DND-41 (cell line): ENCODE measurements around the gene ATP2B3.

ENCODE experiments used
- ATAC-seq: fragments of 200-7000 bp; cut with Tn5 transposase; 3 replicates; pipeline ENCODE4 v1.9.1; 2021; ENCODE audit warnings: low read depth; ENCODE audit not compliant: insufficient read depth
- DNase-seq: peaks from one replicate; pipeline ENCODE4 v3.0.0-alpha.2; 2020
- H2AFZ ChIP-seq: 2 replicates; pipeline ENCODE4 v1.6.0; 2012; ENCODE audit warnings: low read depth, low read length
- H3K27ac ChIP-seq: 2 replicates; pipeline ENCODE4 v1.5.1; 2012; ENCODE audit warnings: low read length, inconsistent platforms
- H3K27me3 ChIP-seq: fragments of 200-600 bp; sonication (generic); 2 replicates; pipeline ENCODE4 v1.6.0; 2012; ENCODE audit warnings: low read length, mild to moderate bottlenecking, inconsistent platforms; ENCODE audit not compliant: insufficient read depth, poor library complexity
- H3K36me3 ChIP-seq: 2 replicates; pipeline ENCODE4 v1.5.1; 2012; ENCODE audit warnings: low read length, inconsistent platforms; ENCODE audit not compliant: insufficient read depth
- H3K4me1 ChIP-seq: 2 replicates; pipeline ENCODE4 v1.5.1; 2012; ENCODE audit warnings: mild to moderate bottlenecking, low read length; ENCODE audit not compliant: insufficient read depth
- H3K4me2 ChIP-seq: 2 replicates; pipeline ENCODE4 v1.6.0; 2012; ENCODE audit warnings: mild to moderate bottlenecking, moderate library complexity, low read length, inconsistent platforms; ENCODE audit not compliant: insufficient read depth
- H3K4me3 ChIP-seq, 2 experiments: fragments of 200-600 bp in 1 of 2; shearing (Covaris generic) in 1 of 2; 2 replicates each; pipeline ENCODE4 v1.5.1; 2012 to 2016; ENCODE audit warnings: inconsistent platforms in 2 of 2, low read length in 2 of 2, mild to moderate bottlenecking in 2 of 2, low read depth in 1 of 2, moderate library complexity in 1 of 2
- H3K79me2 ChIP-seq: 2 replicates; pipeline ENCODE4 v1.6.0; 2012; ENCODE audit warnings: low read length, inconsistent platforms; ENCODE audit not compliant: insufficient read depth
- H3K9ac ChIP-seq: 2 replicates; pipeline ENCODE4 v1.6.0; 2012; ENCODE audit warnings: low read depth, mild to moderate bottlenecking, inconsistent platforms, low read length, moderate library complexity
- H3K9me3 ChIP-seq: 2 replicates; pipeline ENCODE4 v1.5.1; 2012; ENCODE audit warnings: low read length, moderate library complexity, mild to moderate bottlenecking, inconsistent platforms; ENCODE audit not compliant: insufficient read depth, severe bottlenecking
- H4K20me1 ChIP-seq: 2 replicates; pipeline ENCODE4 v1.6.0; 2012; ENCODE audit warnings: low read length; ENCODE audit not compliant: insufficient read depth
- CTCF ChIP-seq: IDR thresholded peaks from 2 replicates; pipeline ENCODE4 v1.5.1; 2012; ENCODE audit warnings: borderline replicate concordance, low read length, moderate library complexity, mild to moderate bottlenecking; ENCODE audit not compliant: poor library complexity, severe bottlenecking; ENCODE audit errors: extremely low read depth
- EZH2 ChIP-seq: IDR thresholded peaks from 3 replicates; pipeline ENCODE4 v1.6.1; 2012; ENCODE audit warnings: borderline replicate concordance, low read depth, mild to moderate bottlenecking, moderate library complexity, low read length, inconsistent platforms; ENCODE audit not compliant: severe bottlenecking

ATP2B3 gene

GRCh38 chrX:153502796-153503195, 14.6 kb upstream of the ATP2B3 start:
- Histone ChIP-seq H3K9ac (no peak overlapping the region), H3K36me3 (no peaks in the 10 kb centered on the region), H4K20me1 (no peaks in the 10 kb centered on the region), H3K4me1 (0 out of 2 replicates have a peak, but pooled peaks cover 4% of the 10 kb centered on the region), H3K27me3 (no peaks in the 10 kb centered on the region), H3K27ac (no peak overlapping the region), H2AFZ (no peak overlapping the region), H3K4me2 (no peak overlapping the region), H3K79me2 (no peaks in the 10 kb centered on the region), H3K9me3 (no peaks in the 10 kb centered on the region), H3K4me3 (no peak overlapping the region)
- ATAC-seq (no peak), DNase-seq (no peak)
- TF ChIP-seq CTCF (no peak), EZH2 (no peak)

GRCh38 chrX:153504445-153505016, 12.9 kb upstream of the ATP2B3 start:
- Histone ChIP-seq H2AFZ (no peak overlapping the region), H3K27me3 (no peaks in the 10 kb centered on the region), H3K9me3 (no peaks in the 10 kb centered on the region), H3K27ac (no peak overlapping the region), H3K4me1 (0 out of 2 replicates have a peak, but pooled peaks cover 4% of the 10 kb centered on the region), H4K20me1 (no peaks in the 10 kb centered on the region), H3K79me2 (no peaks in the 10 kb centered on the region), H3K4me3 (no peak overlapping the region), H3K36me3 (no peaks in the 10 kb centered on the region), H3K9ac (no peak overlapping the region), H3K4me2 (no peak overlapping the region)
- TF ChIP-seq EZH2, result no peak
- no peak for TF ChIP-seq CTCF
- no peak for DNase-seq
- no peak for ATAC-seq

GRCh38 chrX:153505361-153505760, 12.1 kb upstream of the ATP2B3 start:
- Histone ChIP-seq H3K9me3 (no peaks in the 10 kb centered on the region), H4K20me1 (no peaks in the 10 kb centered on the region), H3K79me2 (no peaks in the 10 kb centered on the region), H2AFZ (no peak overlapping the region), H3K9ac (no peak overlapping the region), H3K4me1 (0 out of 2 replicates have a peak, but pooled peaks cover 4% of the 10 kb centered on the region), H3K27ac (no peak overlapping the region), H3K4me3 (no peak overlapping the region), H3K4me2 (no peak overlapping the region), H3K27me3 (no peaks in the 10 kb centered on the region), H3K36me3 (no peaks in the 10 kb centered on the region)
- ATAC-seq, result no peak
- no peak for DNase-seq
- no peak for TF ChIP-seq CTCF
- TF ChIP-seq EZH2, result no peak
